Uterus (tissue), 4 donors: ENCODE measurements around the gene ATP10A. TPM values are rescaled to one million over a fixed set of nuclear protein-coding genes. Genes with fewer than 3 reads are reported as not detected.
A peak's percentile ranks its signal among the peaks of the same experiment; 100 is the strongest.

Source experiments
- DNase-seq, 2 donors: peaks; one replicate each; pipeline ENCODE4 v3.0.0-alpha.2; 2019 to 2020
- H3K27ac ChIP-seq, 2 donors: fragments of 200-600 bp; sonication (generic); 1 replicate in 1 of 2; 2 replicates in 1 of 2; pipeline ENCODE4 v1.5.1; 2016 to 2018
- H3K27me3 ChIP-seq, 2 donors: fragments of 200-600 bp; sonication (generic); one replicate each; pipeline ENCODE4 v1.5.1; 2018 to 2019; ENCODE audit warnings: control low read depth in 1 of 2
- H3K36me3 ChIP-seq, 2 donors: fragments of 200-600 bp; sonication (generic); one replicate each; pipeline ENCODE4 v1.5.1; 2019; ENCODE audit warnings: control low read depth in 1 of 2
- H3K4me1 ChIP-seq, 2 donors: fragments of 200-600 bp; sonication (generic); one replicate each; pipeline ENCODE4 v1.5.1; 2018 to 2019; ENCODE audit warnings: control low read depth in 1 of 2
- H3K4me3 ChIP-seq, 2 donors: fragments of 200-600 bp; sonication (generic); 1 replicate in 1 of 2; 2 replicates in 1 of 2; pipeline ENCODE4 v1.5.1; 2018 to 2019; ENCODE audit warnings: mild to moderate bottlenecking in 1 of 2
- H3K9me3 ChIP-seq, 2 donors: fragments of 200-600 bp; sonication (generic); one replicate each; pipeline ENCODE4 v1.5.1; 2019; ENCODE audit warnings: control low read depth in 1 of 2
- POLR2A ChIP-seq, 2 donors: fragments of 450-650 bp; IDR thresholded peaks; one replicate each; pipeline ENCODE4 v1.6.1; 2016; ENCODE audit warnings: antibody characterized with exemption in 2 of 2, mild to moderate bottlenecking in 1 of 2, moderate library complexity in 1 of 2
- intact Hi-C: fragments of 100-400 bp; cut with DNase I; formaldehyde crosslinking; loops from one replicate; pipeline ENCODE4 v1.15.1; 2023; ENCODE audit warnings: low total_unique reads
- total RNA-seq, 4 donors: library from RNA; depleted of rRNA in 3 of 4; stranded (reverse); fragments of >200 nt in 3 of 4; gene quantifications; one replicate each; pipeline versions ENCODE4 v1.1.0 to v1.2.4, GENCODE V29; 2014 to 2023
- TF ChIP-seq, protein P1 (sequence below), 4 experiments: fragments of 200-600 bp in 2 of 4; fragments of 450-650 bp in 2 of 4; sonication (generic) in 2 of 4; IDR thresholded peaks; one replicate each; pipeline ENCODE4 v1.5.1; 2016 to 2019; ENCODE audit warnings: antibody characterized with exemption in 4 of 4, mild to moderate bottlenecking in 2 of 4, moderate library complexity in 1 of 4
- donor health status: DM: yes; HTN: yes; CAD: no.

Gene ATP10A
- total RNA-seq, 4 donors from 2014 or later, result 0.29 to 3.8 (median 2.5) TPM

DNA sequence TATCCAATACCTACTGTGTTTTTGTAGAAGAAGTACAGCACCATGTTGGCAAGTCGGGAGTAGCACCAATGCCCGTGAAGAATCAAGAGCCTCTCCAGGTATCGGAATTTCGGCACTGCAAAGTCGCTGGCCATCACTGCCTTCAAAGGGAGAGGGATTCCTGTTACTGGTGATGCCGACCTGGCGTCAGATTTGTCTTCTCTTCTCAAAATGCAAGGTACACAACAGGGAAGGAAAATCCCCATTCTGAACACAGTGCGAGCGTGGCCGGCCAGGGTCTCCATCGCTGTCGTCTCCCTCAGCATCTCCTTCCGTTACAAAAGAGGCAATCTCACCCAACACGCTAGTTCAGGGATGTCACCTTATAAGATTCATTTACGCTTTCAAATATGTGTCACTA lies 175.4 kb downstream of the ATP10A start:
- Histone ChIP-seq H3K27ac (no peak overlapping the region), H3K27me3 (no peaks in the 10 kb centered on the region), H3K4me3 (no peak overlapping the region), H3K4me1 (peaks cover under 1 to 13% of the 10 kb centered on the region in 2 donors), H3K36me3 (no peaks in the 10 kb centered on the region), H3K9me3 (no peaks in the 10 kb centered on the region)
- intact Hi-C loops, result no loop called here
- TF ChIP-seq, protein P1, sequence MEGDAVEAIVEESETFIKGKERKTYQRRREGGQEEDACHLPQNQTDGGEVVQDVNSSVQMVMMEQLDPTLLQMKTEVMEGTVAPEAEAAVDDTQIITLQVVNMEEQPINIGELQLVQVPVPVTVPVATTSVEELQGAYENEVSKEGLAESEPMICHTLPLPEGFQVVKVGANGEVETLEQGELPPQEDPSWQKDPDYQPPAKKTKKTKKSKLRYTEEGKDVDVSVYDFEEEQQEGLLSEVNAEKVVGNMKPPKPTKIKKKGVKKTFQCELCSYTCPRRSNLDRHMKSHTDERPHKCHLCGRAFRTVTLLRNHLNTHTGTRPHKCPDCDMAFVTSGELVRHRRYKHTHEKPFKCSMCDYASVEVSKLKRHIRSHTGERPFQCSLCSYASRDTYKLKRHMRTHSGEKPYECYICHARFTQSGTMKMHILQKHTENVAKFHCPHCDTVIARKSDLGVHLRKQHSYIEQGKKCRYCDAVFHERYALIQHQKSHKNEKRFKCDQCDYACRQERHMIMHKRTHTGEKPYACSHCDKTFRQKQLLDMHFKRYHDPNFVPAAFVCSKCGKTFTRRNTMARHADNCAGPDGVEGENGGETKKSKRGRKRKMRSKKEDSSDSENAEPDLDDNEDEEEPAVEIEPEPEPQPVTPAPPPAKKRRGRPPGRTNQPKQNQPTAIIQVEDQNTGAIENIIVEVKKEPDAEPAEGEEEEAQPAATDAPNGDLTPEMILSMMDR (IDR thresholded peaks at IDR 0.05), result no peak
- no peak for TF ChIP-seq POLR2A (IDR thresholded peaks at IDR 0.05)
- no peak for DNase-seq

DNA sequence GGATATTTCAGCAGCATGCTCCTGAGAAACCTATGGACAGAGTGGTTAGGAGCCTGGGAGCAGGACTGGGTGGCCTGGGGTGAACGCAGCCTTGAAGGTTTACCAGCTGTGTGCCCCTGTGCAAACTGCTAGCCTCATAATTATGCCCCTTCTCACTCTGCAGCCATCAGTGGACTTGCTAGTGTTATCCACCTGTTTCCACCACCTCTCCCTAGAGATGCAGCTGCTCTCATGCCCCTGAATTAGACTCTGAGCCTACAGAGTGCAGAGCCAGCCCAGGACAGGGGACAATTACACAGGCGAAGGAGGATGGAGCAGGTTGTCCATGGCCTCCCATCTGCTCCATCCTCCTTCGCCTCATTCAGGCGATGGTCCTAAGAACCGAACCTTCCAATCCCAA lies 175.9 kb downstream of the ATP10A start:
- no peak for DNase-seq
- no peaks in the 10 kb centered on the region for H3K27me3 ChIP-seq
- H3K4me1 ChIP-seq, result peaks cover 5 to 17% of the 10 kb centered on the region in 2 donors
- H3K27ac ChIP-seq, result no peak overlapping the region
- intact Hi-C loops, result no loop called here
- no peaks in the 10 kb centered on the region for H3K36me3 ChIP-seq
- H3K9me3 ChIP-seq, result no peaks in the 10 kb centered on the region
- TF ChIP-seq, protein P1 (IDR thresholded peaks at IDR 0.05), result no peak
- no peak for TF ChIP-seq POLR2A (IDR thresholded peaks at IDR 0.05)
- no peak overlapping the region for H3K4me3 ChIP-seq

DNA sequence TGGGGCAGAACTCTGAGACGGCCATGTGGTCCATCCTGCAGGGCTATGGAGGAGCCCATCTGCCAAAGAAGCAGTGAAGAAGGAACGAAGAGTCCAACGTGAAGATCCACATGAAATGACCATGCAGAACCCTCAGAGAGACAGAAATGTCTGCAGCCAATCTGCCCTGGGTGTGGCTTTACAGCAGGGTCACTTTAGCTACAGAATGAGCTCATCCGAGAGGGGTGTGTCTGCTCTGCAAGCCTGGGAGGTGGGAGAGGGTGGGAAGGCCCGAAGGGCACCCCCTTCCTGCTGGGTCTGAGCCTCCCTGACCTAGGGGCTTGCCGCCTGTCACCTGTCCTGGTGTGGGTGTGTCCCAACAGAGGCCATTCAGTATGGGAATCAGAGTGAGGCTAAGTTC lies 176.3 kb downstream of the ATP10A start:
- Histone ChIP-seq H3K36me3 (no peaks in the 10 kb centered on the region), H3K27ac (no peak overlapping the region), H3K4me3 (no peak overlapping the region), H3K27me3 (no peaks in the 10 kb centered on the region), H3K4me1 (peaks cover 8 to 17% of the 10 kb centered on the region in 2 donors), H3K9me3 (no peaks in the 10 kb centered on the region)
- TF ChIP-seq POLR2A (IDR thresholded peaks at IDR 0.05), result no peak
- TF ChIP-seq, protein P1 (IDR thresholded peaks at IDR 0.05), result no peak
- intact Hi-C loops, result no loop called here
- DNase-seq, result no peak

DNA sequence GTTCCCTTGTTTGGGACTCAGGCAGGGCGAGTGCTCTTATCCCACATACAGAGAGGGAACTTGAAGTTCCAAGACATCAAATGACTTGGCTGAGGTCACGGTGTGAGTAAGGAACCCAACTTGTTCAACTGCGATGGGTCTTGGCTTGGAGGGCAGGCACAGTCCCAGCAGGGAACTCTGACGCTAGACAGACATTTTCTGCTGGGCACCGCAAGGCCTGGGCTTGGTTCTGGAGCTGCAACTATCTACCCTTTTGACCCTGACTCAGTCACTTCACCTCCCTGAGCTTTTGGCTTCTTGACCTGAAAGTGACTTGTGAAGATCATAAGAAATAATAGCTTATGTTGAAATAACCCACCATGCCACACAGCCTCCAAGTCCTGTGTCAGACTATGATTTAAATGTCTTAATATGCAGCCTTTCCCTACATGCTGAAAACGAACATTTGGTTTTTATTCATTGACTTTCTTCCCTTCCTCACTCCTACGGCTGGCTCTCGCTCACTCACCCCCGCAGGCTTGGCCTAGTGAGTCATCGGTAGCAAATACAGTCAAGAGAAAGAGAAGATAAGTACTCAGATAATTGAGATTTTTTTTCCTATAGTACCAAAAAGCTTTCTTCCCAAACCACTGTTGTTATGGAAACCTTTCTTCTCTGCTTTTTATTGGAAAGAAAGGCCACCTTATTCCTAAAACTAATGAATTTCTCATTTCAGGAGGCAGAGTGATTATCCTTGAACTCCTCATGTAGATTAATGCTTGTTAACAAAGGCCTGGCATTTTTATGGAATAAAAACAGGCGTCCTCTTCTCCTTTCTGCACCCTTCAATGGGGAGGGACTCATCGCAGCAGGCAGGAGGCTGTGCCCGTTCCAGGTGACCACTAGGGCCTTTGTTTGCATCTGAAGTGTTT lies 178.4 kb downstream of the ATP10A start:
- no peaks in the 10 kb centered on the region for H3K9me3 ChIP-seq
- peak overlapping the region; percentile 79 to 81 for H3K27ac ChIP-seq
- intact Hi-C loops, result no loop called here
- H3K36me3 ChIP-seq, result no peaks in the 10 kb centered on the region
- no peaks in the 10 kb centered on the region for H3K27me3 ChIP-seq
- DNase-seq, result peak; percentile 71 to 81
- H3K4me1 ChIP-seq, result peaks cover 8 to 17% of the 10 kb centered on the region in 2 donors
- no peak for TF ChIP-seq POLR2A (IDR thresholded peaks at IDR 0.05)
- TF ChIP-seq, protein P1 (IDR thresholded peaks at IDR 0.05), result no peak
- H3K4me3 ChIP-seq, result no peak overlapping the region

DNA sequence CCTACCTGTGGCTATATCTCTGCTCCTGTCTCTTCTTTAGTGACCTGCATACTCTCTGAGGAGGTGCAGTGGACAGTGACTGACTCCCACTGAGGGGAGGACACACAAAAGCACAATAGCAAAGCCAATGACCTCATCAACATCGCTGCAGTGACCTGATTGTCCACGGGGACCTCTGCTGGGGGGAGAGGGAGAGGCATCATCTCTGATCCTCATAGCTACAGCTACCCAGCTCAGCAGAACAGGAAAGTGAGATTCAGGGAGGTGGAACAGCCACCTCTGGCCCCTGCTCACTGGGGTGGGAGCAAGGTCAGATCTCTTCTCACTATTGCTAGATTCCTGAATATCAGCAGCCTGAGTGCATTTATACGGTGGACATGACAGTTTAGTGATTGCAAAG lies 179.2 kb downstream of the ATP10A start:
- Histone ChIP-seq H3K4me3 (no peak overlapping the region), H3K27me3 (no peaks in the 10 kb centered on the region), H3K36me3 (no peaks in the 10 kb centered on the region), H3K27ac (peak overlapping the region; percentile 79 to 81), H3K9me3 (no peaks in the 10 kb centered on the region), H3K4me1 (peaks cover 8 to 17% of the 10 kb centered on the region in 2 donors)
- DNase-seq, result peak in 1 of 2 donors; percentile 40
- intact Hi-C loops, result no loop called here
- TF ChIP-seq, protein P1 (IDR thresholded peaks at IDR 0.05), result no peak
- no peak for TF ChIP-seq POLR2A (IDR thresholded peaks at IDR 0.05)
